GM11168 (cell line): ENCODE results near the gene RFT1.

Experiments used
- in situ Hi-C: fragments of 300-500 bp; cut with MboI; formaldehyde crosslinking; loops from one replicate; pipeline ENCODE4 v1.12.0; 2022; ENCODE audit warnings: low sequenced_read_pairs; ENCODE audit not compliant: unreplicated experiment

The RFT1 gene

DNA sequence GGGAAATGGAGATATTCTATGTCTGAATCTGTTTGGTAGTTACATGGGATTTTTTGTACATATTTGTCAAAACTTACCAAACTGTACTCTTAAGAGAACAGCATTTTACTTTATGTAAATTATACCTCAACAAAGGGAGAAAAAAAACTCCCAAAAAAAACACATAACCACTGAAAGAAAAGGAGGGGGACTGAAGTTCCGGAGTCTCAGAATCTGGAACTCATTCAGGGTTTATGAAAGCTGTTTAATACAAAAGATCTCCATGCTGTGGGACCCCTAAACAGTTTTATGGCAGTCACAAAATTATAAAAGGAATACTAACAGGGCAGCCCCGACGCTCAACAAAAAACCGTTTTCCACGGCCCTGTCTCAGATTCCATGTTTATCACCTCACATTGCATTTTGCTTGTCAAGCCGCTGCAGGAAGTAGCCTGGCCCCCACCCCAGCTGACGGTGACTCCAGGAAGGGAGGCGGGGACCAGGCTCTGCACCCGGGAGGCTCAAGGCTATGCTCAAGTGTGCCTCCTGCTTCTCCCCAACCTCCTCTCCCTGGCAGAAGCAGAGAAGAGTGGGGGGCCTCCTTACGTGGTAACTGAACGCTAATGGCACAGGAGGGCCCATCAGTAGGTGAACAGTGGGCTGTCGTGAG lies 29.3 kb downstream of the RFT1 start:
- in situ Hi-C loops = no loop called here

DNA sequence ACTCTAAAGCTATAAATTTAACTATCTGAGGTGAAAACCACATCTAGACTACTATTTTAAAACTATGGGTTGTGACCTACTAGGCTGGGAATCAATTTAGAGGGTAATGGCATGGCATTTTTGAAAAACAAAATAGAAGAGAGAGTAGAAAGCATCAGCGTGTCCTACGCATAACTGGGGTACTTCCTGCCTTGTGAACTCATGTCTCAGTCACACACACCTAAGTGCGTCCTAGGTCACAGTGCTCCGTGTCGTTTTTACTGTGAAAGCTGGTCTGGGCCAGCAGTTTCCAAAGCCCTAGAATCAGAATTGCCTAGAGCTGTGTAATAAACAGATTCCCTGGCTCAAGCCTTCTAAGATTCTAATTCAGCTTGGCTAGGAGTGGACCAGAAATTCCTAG lies 32.3 kb downstream of the RFT1 start:
- in situ Hi-C loops = no loop called here

DNA sequence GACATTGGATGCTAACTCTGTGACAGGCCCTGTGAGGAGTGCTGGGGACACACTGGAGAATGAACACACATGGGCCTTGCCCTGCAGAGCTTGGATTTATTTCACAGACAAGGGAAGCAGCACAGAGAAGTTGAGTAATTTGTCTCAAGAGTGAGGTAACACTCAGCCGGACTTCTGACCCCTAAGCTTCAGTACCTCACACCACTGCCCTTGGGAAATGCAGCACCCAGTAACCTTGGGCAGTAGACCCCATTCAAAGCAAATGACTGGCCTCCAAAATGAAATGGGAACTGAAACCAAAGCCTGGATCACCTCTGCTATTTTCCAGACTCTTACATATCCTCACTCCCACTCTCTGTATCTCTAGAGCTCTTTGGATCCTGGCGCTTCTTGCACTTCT lies 37.3 kb downstream of the RFT1 start:
- in situ Hi-C loops = no loop called here

DNA sequence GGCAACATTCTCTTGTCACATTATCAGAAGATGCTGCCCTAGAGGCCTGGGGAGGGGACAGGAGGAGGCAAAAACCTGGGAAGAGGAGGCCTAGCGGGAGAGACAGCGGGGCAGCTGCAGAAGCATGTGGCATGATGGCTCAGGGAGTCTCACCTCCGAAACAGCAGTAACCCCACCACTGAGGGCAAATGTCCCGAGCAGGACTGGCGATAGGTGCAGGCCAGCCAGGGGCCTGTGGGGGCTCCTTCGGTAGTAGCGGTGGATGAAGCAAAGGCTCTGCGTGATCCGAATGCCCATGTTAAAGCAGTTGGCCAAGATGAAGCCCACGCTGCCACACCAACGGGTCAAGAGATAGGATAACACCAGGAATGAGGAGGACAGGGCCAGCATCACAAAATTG lies 38.0 kb downstream of the RFT1 start:
- in situ Hi-C loops = no loop called here

DNA sequence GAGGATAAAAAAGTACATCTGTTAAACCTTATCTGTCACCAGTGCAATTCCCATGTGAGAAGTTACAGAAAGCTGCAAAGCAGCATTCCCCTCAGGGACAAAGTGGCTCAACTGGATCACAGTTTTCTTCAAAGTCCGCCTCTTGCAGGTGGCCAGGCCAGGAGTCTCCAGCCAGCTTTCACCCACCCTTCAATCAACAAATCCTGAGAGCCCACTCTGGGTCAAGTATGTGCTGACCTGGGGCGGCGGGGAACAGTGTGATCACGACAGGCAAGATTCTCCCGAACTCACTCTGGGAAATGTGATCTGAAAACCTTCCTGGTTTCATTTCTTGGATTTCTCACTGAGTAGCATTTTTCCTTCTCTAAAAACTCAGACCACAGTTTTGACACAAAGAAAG lies 39.2 kb downstream of the RFT1 start:
- in situ Hi-C loops = no loop called here

DNA sequence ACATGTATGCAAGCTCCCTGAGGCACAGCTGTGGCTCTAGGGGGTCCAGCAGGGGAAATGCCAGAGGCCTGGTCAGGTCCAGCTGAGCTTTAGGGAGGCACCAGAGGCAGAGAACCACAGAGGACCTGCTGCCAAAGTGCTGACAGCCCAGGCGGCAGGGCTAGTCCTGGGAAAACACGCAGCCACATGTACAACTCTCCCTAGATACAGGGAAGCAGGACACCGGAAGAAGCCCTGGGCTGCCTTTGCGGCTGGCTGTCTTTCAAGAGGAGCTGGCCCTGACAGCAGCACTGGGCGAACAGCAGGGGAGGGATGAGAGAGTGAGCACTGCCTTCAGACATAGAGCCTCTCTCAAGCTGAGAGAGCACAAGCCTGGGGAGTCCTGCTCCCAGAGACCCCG lies 40.7 kb downstream of the RFT1 start:
- in situ Hi-C loops = no loop called here

DNA sequence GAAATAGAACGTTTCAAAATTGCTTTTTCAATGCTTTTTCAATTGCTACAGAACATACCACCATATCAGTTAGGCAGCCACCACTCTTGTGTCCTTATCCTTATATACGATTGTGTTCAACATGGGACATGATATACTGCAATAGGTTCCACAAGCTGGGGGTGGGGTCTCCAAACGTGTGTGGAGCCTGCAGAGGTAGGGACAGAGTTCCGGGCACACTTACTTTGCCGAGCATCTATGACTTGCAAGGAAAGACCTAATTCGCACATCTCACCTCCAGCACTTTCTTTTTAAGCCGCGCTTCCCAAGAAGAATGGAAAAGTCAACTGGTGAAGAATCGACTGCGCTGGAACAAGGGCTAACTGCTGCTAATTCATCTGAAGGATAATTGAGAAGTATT lies 44.8 kb downstream of the RFT1 start:
- in situ Hi-C loops = no loop called here

DNA sequence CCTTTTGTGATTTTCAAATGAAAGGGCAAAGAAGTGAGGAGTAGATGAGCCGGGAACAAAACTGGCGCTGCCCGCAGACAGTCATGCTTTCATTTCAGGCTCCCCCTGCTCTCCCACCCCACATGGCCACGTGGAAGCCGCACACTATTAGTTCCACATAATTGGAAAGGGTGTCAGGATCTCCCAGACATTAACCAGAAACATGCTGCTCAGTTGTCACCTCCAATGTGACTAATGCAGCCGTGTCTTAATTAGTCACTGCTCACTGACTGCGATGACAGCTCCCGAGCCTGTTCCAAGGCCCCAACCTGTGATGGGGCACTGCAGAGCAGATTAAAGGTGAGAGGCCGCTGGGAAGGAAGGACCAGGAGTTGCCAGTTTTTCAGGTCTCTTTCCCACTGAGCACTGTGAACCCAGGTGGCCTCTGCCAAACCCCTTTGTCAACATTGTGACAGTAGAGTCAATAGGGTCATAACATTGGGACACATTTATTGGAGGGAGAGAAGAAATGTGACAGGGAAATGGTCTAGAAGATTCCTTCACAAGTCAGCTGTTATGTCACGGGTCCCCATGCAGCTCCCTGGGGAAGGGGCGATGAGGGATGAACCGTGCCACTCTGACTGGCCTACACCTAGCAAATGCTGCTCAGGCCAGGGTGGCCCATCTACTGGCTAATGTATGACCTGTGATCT lies 45.8 kb downstream of the RFT1 start:
- in situ Hi-C loops = no loop called here

DNA sequence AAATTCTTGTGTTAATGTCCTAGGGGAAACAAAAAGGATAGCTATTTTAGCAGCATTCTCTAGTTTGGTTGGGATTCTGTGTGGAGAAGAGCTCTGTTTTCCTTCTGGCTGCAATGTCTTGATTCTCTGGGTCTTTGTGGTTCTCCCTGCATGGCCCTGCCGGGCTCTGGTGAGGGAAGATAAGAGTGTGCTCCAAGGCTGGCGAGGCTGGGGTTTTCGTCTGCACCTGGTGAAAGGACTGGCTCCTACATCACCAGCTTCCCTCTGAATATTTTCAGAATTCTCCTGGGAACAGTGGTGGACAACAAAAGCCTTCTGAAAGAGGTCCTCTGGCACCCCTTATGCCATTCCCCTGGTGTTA lies 46.3 kb downstream of the RFT1 start:
- in situ Hi-C loops = no loop called here

DNA sequence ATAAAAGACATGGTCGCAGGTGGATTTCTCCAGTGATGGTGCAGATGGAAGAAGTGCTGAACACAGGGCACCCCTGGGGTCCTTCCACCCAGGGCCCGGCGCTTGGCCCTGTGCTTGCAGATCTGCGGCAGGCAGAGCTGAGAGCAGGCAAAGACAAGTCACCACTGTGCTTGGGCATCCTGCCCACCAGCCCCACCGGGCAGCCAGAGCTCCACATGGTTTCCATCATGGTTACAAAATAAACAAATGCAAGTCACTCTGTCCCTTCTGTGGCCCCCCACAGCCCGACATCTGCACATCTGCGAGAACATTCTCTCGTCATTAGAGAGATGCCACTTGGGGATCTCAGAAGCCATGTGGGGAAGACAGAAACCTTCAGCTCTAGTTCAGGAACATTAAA lies 46.7 kb downstream of the RFT1 start:
- in situ Hi-C loops = no loop called here

DNA sequence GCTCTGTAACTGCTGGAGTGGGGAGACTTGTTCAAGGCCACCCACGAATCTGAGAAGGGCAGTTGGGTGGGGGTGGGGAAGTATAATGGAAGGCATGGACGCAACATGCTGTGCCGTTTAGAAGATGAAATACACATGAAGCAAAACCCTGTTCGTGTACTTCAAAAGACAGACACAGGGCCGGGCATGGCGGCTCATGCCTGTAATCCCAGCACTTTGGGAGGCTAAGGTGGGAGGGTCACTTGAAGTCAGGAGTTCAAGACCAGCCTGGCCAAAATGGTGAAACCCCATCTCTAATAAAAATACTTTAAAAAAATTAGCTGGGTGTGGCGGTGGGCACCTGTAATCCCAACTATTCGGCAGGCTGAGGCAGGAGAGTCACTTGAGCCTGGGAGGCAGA lies 47.5 kb downstream of the RFT1 start:
- in situ Hi-C loops = no loop called here

DNA sequence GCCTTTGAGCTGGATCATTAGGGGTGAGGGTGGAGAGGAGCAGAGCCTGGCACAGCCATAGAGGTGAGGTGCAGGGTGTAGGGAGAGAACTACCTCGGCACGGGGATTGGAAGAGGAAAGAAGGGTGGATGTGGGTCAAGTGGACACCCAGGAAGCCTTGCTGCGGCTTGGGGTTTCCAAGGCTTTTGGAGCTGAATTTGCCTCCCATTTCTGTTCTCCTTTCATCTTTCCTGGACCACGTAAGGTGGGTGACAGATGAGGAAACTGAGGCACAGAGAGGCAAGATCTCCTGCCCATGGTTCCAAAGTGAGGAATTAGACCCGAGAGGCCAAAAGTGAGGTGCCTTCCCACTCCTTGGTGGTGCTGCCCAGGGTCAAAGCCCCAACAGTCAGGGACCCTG lies 48.9 kb downstream of the RFT1 start:
- in situ Hi-C loops = no loop called here

DNA sequence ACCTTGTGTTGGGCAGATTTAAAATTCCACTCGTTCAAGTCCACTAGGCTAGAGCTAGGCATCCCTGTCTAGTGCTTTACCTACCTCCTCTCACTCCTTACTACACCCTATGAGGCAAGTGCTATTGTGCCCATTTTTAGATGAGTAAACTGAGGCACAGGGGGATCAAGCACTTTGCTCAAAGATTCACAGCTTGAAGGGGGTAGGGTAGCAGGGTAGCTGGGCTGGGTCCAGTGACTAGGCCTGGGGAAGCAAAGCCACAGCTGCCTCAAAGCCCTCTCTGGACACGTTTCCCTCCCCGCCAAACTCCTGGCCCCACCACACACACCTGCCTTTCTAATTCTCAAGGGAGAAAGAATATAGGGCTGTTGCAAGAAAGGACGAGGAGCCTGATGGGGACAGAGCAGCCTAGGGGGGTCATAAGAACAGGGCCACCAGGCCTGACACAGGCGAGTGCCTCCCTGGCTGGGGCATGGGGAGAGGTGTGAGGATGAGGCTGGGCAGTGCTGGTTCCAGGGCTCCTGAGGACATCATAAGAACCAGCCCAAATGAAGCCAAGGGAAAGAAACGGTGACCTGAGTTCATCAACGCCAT lies 49.5 kb downstream of the RFT1 start:
- in situ Hi-C loops = no loop called here

DNA sequence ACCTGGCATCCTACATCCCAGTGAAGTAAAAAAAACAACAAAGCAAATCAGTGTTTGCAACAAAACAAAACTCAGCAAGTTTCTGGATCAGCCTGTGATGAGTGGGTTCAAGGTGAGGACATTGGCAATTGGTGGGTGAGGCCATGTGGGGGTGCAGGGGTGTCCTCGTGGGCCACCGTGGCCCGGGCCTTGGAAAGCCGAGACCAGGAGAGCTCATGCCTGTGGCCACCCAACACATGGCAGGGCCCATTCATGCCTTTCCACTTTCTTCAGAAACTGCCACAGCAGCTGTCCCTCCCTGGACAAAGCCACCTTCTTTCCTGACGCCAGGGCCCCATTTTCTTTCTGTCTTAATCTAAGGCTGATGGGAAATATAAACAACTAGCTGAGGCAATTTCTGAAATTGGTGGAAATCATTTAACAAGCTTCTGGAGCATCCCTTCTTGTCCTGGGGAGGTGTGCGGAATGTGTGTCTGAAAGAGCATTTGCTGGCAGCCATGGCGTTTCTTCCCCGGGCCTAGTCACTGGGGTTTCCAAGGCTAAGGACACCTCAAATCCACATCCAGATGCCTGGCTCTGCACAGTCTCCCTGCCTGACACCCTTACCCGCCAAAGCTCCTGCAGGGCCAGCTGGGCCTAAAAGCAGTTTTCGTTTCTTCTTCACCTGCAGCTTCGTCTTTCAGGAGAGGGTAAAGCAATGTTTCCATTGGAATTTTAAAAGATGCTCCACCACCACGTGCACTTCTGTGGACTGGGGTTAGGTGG lies 50.3 kb downstream of the RFT1 start:
- in situ Hi-C loops = no loop called here

DNA sequence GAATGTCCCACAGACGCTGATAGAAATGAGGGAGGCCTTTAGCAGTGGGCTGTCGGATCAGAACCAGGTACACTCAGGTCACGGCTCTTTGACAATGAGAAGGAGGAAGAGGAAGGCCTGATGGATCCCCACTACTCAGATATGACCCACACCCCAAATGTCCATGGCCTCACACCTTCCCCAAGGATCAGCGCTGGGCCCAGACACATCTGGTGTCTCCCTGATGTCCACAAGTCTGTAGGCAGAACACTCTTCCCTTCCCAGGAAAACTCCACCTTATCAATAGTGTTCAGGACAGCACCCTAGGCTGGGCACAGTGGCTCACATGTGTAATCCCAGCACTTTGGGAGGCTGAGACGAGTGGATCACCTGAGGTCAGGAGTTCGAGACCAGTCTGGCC lies 51.1 kb downstream of the RFT1 start:
- in situ Hi-C loops = no loop called here

DNA sequence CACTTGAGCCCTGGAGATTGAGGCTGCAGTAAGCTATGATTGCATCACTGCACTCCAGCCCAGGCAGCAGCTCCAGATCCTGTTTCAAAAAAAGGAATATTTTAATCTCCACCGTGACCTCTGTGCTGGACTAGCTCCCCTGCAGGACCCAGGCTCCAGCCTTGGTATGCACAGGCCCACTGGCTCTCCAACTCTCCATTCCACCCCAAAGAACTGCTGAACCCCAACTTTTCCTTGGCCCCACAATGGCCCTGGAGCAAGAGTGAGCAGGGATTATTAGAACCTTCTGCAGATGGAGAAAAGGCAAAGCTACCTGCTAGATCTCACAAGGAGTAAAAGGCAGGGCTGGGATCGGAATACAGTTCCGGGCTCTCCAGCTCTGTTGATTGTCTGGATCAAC lies 51.6 kb downstream of the RFT1 start:
- in situ Hi-C loops = no loop called here

DNA sequence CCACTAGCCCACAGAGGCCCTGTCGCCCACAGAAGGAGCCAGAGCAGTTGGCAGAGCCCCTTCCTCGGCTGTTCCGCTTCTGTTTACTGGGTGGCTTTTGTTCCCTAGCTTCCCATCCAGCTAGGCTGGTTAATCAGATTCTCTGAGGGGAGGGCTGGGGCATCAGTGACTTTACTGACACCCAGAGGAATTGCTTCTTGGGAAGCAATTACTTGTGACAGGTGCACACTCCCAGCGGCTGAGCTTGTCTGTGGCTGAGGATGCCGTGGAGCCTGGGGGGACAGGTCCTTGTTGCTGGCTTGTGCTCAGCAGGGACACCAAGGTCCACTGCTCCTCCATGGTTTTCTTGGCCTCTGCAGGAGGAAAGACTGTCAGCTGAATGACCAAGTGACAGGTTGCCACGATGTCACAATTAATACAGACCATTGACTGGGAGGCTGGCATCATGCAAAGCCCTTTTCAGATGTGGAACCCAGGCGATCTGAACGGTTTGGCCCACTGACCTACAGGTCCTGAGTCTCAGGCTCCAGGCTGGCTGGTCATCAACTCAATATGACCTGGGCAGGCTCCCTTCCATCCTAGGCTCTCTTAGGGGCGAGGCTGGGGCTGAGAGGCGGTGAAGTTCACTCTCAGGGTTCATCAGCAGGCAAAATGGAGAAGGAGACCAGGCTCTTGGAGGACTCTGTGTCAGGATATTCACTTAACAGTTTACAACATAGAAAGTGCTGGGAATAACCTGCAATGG lies 52.6 kb downstream of the RFT1 start:
- in situ Hi-C loops = no loop called here

DNA sequence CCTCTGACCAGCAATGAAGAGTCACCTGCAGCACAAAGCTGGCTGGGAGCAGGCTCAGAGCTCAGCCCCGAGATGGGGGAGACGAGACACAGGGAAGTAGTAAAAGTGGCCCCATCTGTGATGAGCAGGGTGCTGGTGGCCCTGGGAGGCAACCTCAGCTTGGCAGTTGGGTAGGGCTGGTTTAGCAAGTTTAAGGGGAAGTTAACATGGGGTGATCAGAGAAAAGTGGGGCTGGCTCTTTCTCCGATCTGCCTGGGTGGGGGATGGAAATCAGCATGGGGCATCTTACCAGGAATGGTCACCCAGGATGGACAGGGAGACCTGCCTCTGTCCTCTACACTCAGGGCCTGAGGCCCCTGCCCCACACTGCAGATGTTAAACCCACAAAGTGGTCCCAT lies 54.5 kb downstream of the RFT1 start:
- in situ Hi-C loops = no loop called here

DNA sequence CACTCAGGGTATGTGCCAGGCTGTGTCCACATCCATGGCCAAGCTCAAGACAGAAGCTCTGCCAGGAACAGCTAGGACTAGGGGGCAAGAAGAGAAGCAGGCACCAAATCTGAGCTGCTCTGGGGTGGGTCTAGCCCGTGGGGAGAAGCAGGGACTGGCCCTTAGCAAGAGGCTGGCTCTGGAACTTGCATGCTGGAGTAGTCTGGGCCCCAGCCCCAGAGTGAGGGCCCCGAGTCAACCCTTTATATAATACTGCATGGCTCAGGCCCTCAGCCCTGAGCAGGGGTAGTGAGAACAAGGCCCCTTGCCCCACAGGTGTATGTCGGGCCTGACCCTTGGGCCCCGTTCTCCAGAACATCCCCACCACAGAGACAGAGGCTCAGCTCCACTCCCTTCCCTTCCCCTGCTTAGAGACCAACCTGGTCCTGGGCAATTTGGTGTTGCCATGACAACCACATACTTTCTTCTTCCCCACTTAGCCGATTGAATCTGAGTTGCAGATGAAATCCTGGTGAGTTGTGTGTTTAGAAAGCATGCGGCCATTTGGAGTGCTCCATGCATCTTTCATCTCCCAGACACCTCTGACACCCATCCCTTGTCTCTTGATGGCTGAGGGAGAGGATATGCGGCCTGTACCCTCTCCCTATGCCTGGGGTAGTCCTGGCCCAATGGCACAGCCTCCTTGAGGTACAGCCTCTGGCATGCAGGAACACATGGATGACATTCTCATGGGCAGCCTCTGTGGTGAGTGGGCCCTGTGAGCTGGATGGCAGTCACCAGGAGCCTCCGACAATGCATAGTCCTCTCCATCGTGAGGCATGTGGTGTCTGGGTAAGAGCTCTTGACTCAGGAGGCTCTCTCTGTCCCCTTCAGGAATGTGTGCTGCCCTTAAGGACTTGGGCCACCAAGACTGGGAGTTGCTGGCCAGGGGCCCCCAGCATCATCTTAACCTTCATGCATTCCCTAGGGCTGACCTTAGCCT lies 55.2 kb downstream of the RFT1 start:
- in situ Hi-C loops = no loop called here

DNA sequence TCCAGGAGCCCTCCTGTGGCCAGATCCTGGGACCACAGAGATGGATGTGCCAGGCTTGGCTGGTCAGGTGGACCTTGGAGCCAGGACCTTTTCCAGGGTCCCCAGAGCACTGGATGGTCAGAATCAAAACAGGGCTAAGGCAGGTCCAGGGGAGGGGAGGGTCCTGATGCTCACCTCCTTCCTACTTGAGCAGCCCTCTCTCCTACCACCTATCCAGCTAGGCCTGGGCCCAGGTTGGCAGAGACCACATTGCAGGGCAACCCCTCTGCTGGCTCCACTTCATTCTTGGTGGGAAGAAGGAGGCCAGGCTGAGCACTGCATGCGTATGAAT lies 55.9 kb downstream of the RFT1 start:
- in situ Hi-C loops = no loop called here
